PFSK-1 (cell line): Measurements from ENCODE around the gene CCR5AS.

Experiments used
- FOXP2 ChIP-seq: optimal IDR thresholded peaks from 2 replicates; pipeline ENCODE3; 2011; ENCODE audit warnings: borderline replicate concordance, control low read depth, inconsistent platforms; ENCODE audit not compliant: insufficient read depth; ENCODE audit errors: extremely low read length, extremely low read depth
- POLR2AphosphoS5 ChIP-seq: IDR thresholded peaks from 2 replicates; pipeline ENCODE4 v1.6.1; 2012; ENCODE audit warnings: low read depth, mild to moderate bottlenecking, control low read depth, low read length, moderate library complexity
- REST ChIP-seq, 2 experiments: IDR thresholded peaks; 2 replicates each; pipeline versions ENCODE4 v1.6.1 to v1.8.0; 2011 to 2012; ENCODE audit warnings: low read depth in 2 of 2, low read length in 2 of 2, control low read depth in 1 of 2, inconsistent platforms in 1 of 2, mild to moderate bottlenecking in 1 of 2, moderate library complexity in 1 of 2; ENCODE audit not compliant: insufficient read depth in 1 of 2
- SIN3A ChIP-seq: IDR thresholded peaks from 2 replicates; pipeline ENCODE4 v1.6.1; 2012; ENCODE audit warnings: mild to moderate bottlenecking, low read length, moderate library complexity, borderline replicate concordance; ENCODE audit not compliant: insufficient read depth
- TAF1 ChIP-seq: IDR thresholded peaks from 2 replicates; pipeline ENCODE4 v1.6.1; 2012; ENCODE audit warnings: low read length, control low read depth, borderline replicate concordance; ENCODE audit not compliant: insufficient read depth

GRCh38 chr3:46378426-46378942 lies 28.4 kb downstream of the CCR5AS start:
- no peak for TF ChIP-seq POLR2AphosphoS5
- no peak for TF ChIP-seq REST (IDR thresholded peaks at IDR 0.05; ENCODE audit: insufficient read depth in 1 of 2, low read depth in 2 of 2, low read length in 2 of 2)
- no peak for TF ChIP-seq FOXP2
- no peak for TF ChIP-seq TAF1
- no peak for TF ChIP-seq SIN3A
